AG10803 (cell line): ENCODE data around the gene ZC3H12A.

Experiments used
- DNase-seq: peaks from one replicate; pipeline ENCODE4 v3.0.0; 2010; ENCODE audit warnings: low read depth
- H3K4me3 ChIP-seq: 2 replicates; pipeline ENCODE4 v1.5.1; 2011; ENCODE audit warnings: mild to moderate bottlenecking, low read length, control low read depth
- TF ChIP-seq, protein P1 (sequence below): conservative IDR thresholded peaks from 2 replicates; pipeline ENCODE4 v1.5.1; 2011; ENCODE audit warnings: mild to moderate bottlenecking, low read length, control low read depth, inconsistent platforms

ZC3H12A gene

DNA sequence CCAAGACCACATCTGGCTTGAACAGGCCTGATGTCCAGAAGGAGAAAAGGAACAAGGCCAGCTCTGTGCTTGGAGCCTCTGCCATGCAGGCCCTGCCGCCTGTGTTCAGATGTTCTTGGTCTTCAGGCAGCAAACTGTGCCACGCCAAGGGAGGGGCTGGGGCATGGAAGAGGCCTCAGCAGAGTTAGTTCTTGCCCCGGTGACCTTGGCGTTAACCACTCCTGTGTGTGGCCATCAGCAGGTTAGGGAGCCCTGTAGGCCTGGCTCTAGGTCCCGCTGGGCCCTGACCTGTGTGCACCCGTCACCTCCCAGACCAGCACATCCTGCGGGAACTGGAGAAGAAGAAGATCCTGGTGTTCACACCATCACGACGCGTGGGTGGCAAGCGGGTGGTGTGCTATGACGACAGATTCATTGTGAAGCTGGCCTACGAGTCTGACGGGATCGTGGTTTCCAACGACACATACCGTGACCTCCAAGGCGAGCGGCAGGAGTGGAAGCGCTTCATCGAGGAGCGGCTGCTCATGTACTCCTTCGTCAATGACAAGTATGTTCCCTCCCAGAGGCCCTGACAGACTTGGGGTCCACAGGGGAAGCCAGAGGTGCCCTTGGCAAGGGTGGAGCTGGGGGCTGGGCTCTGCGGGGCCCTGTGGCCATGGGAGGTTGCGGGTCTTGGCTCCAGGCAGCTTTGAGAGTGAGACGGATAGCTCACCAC lies 7.1 kb downstream of the ZC3H12A start:
- no peak for DNase-seq

DNA sequence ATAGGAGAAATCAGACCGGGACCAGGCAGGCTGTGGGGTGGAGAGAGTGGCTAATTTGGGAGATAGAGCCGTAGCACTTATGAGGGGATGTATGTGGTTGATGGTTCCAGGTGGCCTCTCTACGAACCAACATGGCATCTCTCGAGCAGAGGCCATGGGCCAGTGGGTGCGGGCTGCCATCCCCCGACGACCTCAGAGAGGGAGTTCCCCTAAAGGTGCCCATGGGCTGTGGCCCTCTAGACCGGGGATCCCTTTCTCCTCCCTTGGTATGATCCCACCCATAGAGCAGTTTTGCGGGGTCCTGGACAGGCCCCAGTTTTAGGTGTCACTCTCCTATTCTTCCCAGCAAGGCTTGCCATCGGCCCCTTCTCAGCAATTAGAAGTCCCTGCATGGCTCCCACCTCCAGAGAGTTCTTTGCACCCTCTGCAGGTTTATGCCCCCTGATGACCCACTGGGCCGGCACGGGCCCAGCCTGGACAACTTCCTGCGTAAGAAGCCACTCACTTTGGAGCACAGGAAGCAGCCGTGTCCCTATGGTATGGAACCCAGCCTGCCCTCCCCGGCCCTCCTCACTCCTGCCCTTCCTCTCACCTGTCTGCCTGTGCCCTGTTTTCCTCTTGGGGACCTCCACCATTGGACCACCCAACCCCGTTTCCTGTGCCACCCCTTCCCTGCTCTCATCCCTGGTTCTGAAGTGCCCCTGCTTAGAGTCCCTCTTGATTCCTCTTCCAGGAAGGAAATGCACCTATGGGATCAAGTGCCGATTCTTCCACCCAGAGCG lies 7.8 kb downstream of the ZC3H12A start:
- DNase-seq: no peak
- TF ChIP-seq, protein P1, sequence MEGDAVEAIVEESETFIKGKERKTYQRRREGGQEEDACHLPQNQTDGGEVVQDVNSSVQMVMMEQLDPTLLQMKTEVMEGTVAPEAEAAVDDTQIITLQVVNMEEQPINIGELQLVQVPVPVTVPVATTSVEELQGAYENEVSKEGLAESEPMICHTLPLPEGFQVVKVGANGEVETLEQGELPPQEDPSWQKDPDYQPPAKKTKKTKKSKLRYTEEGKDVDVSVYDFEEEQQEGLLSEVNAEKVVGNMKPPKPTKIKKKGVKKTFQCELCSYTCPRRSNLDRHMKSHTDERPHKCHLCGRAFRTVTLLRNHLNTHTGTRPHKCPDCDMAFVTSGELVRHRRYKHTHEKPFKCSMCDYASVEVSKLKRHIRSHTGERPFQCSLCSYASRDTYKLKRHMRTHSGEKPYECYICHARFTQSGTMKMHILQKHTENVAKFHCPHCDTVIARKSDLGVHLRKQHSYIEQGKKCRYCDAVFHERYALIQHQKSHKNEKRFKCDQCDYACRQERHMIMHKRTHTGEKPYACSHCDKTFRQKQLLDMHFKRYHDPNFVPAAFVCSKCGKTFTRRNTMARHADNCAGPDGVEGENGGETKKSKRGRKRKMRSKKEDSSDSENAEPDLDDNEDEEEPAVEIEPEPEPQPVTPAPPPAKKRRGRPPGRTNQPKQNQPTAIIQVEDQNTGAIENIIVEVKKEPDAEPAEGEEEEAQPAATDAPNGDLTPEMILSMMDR: no peak
- H3K4me3 ChIP-seq: no peak overlapping the region

More for the DNA sequence above, 7.1 kb downstream of the ZC3H12A start:
- TF ChIP-seq, protein P1: no peak
- H3K4me3 ChIP-seq: no peak overlapping the region

DNA sequence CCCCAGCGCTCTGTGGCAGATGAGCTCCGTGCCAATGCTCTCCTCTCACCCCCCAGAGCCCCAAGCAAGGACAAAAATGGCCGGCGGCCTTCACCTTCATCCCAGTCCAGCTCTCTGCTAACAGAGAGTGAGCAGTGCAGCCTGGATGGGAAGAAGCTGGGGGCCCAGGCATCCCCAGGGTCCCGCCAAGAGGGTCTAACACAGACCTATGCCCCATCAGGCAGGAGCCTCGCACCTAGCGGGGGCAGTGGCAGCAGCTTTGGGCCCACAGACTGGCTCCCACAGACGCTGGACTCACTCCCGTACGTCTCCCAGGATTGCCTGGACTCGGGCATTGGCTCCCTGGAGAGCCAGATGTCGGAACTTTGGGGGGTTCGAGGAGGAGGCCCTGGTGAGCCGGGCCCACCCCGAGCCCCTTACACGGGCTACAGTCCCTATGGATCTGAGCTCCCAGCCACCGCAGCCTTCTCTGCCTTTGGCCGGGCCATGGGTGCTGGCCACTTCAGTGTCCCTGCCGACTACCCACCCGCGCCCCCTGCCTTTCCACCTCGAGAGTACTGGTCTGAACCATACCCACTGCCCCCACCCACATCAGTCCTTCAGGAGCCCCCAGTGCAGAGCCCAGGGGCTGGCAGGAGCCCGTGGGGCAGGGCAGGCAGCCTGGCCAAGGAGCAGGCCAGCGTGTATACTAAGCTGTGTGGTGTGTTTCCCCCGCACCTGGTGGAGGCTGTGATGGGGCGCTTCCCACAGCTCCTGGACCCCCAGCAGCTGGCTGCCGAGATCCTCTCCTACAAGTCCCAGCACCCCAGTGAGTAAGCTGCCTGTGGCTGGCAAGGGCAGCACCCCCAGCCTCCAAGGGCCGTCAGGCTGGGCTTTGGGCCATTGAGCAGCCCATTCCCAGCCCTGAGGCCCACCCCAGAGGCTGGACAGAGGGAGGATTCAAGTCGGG lies 8.7 kb downstream of the ZC3H12A start:
- DNase-seq: no peak
- TF ChIP-seq, protein P1: no peak
- no peak overlapping the region for H3K4me3 ChIP-seq

DNA sequence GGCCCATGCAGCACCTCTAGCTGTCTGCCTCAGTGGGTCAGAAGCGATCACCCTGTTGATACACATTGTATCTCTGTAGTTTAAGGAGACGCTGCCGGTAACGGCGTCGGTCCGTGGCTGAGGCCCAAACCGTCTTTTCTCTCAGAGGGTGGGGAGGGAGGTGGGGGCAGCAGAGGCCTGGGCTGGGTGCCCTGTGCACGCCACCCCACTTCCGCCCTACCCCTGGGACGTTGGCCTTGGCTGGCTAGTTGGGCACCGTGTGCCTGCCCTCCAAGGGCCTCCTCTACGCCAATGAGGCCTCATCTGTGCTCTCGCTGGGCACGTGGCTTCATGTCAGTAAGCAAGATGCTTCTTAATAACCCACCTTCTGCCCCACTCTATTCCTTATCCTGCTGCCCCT lies 9.4 kb downstream of the ZC3H12A start:
- TF ChIP-seq, protein P1: no peak
- H3K4me3 ChIP-seq: no peak overlapping the region
- DNase-seq: no peak

DNA sequence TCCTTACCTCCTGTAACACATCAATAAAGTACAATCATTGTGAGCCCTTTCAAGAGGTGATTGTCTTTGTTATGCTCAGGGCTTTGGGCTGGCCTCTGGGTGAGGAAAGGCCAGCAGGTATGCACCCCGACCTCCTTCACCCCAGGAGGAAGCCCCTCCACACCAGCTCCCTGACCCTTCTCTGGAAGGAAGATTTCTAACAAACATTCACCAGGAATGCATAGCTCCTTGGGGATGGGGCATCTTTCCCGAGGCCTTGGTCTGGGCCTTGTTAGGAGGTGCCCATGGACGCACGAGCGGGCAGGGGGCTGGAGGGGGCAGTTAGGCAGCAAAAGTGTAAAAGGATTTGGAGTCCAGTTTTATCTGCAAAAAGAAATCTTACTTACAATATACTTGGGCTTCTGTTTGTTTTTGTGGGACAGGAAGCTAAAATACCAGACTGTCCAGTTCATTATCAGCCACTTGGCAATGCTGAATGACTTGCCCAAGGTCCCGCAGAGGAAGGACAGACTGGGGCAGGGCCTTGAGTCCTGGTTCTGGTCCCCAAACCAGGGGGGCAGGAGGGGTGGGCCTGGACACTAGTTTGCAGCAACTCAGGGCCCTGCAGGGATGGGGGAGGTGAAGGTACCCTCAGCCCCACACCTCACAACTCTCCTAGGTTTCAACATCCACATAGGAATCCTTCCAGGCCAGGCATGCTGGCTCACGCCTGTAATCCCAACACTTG lies 10.1 kb downstream of the ZC3H12A start:
- H3K4me3 ChIP-seq: no peak overlapping the region
- no peak for DNase-seq
- TF ChIP-seq, protein P1: no peak

DNA sequence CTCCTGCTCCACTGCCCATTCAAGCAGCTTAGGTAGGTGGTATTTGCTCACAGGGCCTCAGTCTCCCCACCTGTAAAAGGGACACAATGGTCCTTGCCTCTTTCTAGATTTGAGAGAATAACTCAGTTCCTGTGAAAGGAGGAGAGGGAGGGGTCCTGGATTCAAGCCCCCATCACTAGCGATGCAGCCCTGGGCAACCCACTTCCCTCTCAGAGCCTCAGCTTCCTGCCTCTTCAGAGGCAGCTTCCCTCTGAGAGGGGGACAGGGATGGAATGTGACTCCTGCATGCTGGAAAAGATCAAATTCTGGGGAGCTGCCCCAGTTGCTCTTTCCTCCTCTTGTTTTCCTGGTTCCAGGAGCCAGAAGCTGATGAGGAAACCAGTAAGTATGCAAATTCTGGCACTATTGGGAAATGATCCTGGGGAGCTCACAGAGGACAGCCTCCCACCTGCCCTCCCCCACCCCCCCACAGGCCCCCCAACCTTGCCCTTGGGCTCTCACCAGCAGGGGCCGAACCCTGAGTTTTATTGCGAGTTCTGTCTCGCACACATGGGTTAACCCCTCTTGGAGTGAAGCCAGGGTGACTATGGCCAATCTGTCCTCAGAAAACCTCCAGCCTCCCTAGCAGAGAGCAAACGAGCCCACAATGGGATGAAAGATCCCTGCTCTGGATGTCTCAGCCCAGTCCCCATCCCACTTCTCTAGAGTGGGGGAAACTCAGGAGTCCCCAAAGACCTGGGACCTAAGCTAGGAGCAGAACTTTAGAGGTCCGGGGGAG lies 11.7 kb downstream of the ZC3H12A start:
- TF ChIP-seq, protein P1: no peak
- peak; percentile 66 for DNase-seq
- H3K4me3 ChIP-seq: no peak overlapping the region
